Tibial nerve (tissue), 4 donors: Measurements from ENCODE around the gene RAPGEF3.

Experiments
- EP300 ChIP-seq, 2 donors: sonication (generic); formaldehyde crosslinking; IDR thresholded peaks; one replicate each; pipeline ENCODE4 v1.6.1; 2017; ENCODE audit warnings: antibody characterized with exemption in 2 of 2, mild to moderate bottlenecking in 1 of 2
- POLR2A ChIP-seq, 2 donors: fragments of 450-650 bp; IDR thresholded peaks; one replicate each; pipeline ENCODE4 v1.6.1; 2017; ENCODE audit warnings: antibody characterized with exemption in 2 of 2, mild to moderate bottlenecking in 2 of 2, moderate library complexity in 2 of 2
- TF ChIP-seq, protein P1 (sequence below), 5 experiments: fragments of 200-600 bp in 3 of 5; fragments of 450-650 bp in 2 of 5; sonication (generic) in 3 of 5; IDR thresholded peaks; one replicate each; pipeline ENCODE4 v1.5.1; 2016 to 2019; ENCODE audit warnings: antibody characterized with exemption in 5 of 5, mild to moderate bottlenecking in 3 of 5, moderate library complexity in 2 of 5

DNA sequence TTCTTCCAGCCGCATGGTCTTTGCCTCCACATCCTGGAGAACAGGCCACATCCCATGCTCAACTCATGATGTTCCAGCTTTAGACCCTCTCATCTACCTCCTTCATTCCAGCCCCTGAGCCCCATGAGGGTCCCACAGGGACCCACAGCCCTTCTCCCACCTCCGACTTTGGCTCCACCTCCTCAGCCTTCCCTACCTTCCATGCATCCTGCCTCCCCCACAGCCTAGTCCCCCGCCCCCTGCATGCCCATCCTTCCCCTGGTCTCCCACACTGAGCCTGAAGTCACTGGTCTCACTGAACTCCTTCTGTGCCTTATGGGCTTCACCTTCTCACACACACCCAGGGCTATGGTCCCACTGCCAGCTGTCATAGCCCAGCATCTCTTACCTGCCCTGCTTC lies 9.8 kb downstream of the RAPGEF3 start:
- TF ChIP-seq POLR2A (IDR thresholded peaks at IDR 0.05) (no peak), EP300 (IDR thresholded peaks at IDR 0.05) (no peak)
- TF ChIP-seq, protein P1, sequence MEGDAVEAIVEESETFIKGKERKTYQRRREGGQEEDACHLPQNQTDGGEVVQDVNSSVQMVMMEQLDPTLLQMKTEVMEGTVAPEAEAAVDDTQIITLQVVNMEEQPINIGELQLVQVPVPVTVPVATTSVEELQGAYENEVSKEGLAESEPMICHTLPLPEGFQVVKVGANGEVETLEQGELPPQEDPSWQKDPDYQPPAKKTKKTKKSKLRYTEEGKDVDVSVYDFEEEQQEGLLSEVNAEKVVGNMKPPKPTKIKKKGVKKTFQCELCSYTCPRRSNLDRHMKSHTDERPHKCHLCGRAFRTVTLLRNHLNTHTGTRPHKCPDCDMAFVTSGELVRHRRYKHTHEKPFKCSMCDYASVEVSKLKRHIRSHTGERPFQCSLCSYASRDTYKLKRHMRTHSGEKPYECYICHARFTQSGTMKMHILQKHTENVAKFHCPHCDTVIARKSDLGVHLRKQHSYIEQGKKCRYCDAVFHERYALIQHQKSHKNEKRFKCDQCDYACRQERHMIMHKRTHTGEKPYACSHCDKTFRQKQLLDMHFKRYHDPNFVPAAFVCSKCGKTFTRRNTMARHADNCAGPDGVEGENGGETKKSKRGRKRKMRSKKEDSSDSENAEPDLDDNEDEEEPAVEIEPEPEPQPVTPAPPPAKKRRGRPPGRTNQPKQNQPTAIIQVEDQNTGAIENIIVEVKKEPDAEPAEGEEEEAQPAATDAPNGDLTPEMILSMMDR (IDR thresholded peaks at IDR 0.05) = no peak
